Endothelial cell of umbilical vein (primary cell): ENCODE results near the gene LRFN2.

Source experiments
- CTCF ChIP-seq, 2 donors: IDR thresholded peaks; 1 replicate in 1 of 2; 2 replicates in 1 of 2; pipeline ENCODE4 v1.5.1; 2011; ENCODE audit warnings: low read length in 2 of 2, mild to moderate bottlenecking in 2 of 2, moderate library complexity in 2 of 2, control low read depth in 1 of 2, inconsistent platforms in 1 of 2, low read depth in 1 of 2; ENCODE audit not compliant: insufficient read depth in 1 of 2; ENCODE audit errors: extremely low read depth in 1 of 2
- EZH2 ChIP-seq: IDR thresholded peaks from 2 replicates; pipeline ENCODE4 v1.6.1; 2012; ENCODE audit warnings: borderline replicate concordance, low read depth, mild to moderate bottlenecking, moderate library complexity, low read length, inconsistent platforms; ENCODE audit not compliant: severe bottlenecking
- FOS ChIP-seq: IDR thresholded peaks from 2 replicates; pipeline ENCODE4 v1.6.1; 2011; ENCODE audit warnings: mild to moderate bottlenecking, low read length, moderate library complexity, borderline replicate concordance; ENCODE audit not compliant: insufficient read depth
- GATA2 ChIP-seq: IDR thresholded peaks from 2 replicates; pipeline ENCODE4 v1.7.0; 2011; ENCODE audit warnings: low read depth, mild to moderate bottlenecking, moderate library complexity, mixed read lengths, low read length; ENCODE audit not compliant: insufficient read length, insufficient read depth
- JUN ChIP-seq: IDR thresholded peaks from 2 replicates; pipeline ENCODE4 v1.6.1; 2011; ENCODE audit warnings: borderline replicate concordance, low read depth; ENCODE audit not compliant: insufficient read length, insufficient read depth
- MAX ChIP-seq: IDR thresholded peaks from 2 replicates; pipeline ENCODE4 v1.6.1; 2011; ENCODE audit not compliant: insufficient read depth, insufficient read length
- POLR2A ChIP-seq: IDR thresholded peaks from 2 replicates; pipeline ENCODE4 v1.6.1; 2012; ENCODE audit warnings: low read depth, mild to moderate bottlenecking, control low read depth, low read length
- POLR2AphosphoS5 ChIP-seq: IDR thresholded peaks from 2 replicates; pipeline ENCODE4 v1.6.1; 2012; ENCODE audit warnings: low read depth, mild to moderate bottlenecking, control low read depth, low read length, moderate library complexity; ENCODE audit not compliant: insufficient read depth

GRCh38 chr6:40397287-40398033 lies 189.7 kb downstream of the LRFN2 start:
- TF ChIP-seq POLR2A: no peak
- no peak for TF ChIP-seq CTCF (IDR thresholded peaks at IDR 0.05; ENCODE audit: extremely low read depth in 1 of 2, insufficient read depth in 1 of 2, low read depth in 1 of 2, low read length in 2 of 2)
- TF ChIP-seq EZH2: no peak
- no peak for TF ChIP-seq FOS
- no peak for TF ChIP-seq POLR2AphosphoS5
- no peak for TF ChIP-seq GATA2
- no peak for TF ChIP-seq MAX
- TF ChIP-seq JUN: no peak
